ENCODE results near the gene RPS18. TPM values are rescaled to one million over a fixed set of nuclear protein-coding genes. Genes with fewer than 3 reads are reported as not detected.

The RPS18 gene
- total and polyA plus RNA-seq, 2 of the 13 experiments (the other 11 are each of a cell fraction or from before 2014, with no cell fraction given): 3,896 to 5,806 TPM

DNA sequence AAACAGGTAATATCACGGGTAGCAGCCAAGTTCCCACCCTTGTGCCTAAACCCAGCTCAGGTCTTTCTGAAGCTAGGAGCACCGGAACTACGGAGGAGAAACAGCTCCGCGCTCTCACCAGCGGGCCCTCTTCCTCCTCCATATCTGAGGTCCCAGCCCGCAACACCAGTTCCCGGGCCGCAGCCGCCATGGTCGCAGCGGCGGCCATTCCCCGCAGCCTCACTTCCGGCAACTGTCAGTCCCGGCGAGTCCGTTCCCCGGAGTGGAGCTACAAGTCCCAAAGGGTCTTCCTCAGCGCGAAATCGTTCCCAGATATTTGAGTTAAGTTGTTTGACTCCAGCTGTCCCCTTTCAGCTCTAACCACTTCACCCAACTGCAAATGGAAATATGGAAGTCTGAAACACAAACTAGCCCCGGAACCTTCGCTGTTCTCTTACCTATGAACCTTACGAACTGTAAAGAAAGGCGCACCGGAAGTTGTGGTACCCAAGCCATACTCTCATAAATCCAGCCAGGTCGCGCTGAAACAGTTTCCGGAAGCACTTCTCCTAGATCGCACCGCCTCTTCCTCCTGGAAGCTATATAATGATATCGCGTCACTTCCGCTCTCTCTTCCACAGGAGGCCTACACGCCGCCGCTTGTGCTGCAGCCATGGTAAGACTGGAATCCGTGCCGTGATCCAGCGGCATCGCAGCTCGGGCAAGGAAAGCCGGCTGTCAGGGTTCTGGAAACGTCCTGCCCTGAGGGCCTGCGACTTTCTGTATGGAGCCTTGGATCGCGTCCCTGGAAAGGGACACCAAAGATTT, at the start of gene RPS18, which contains the start of gene VPS52 (continued):
- peak; percentile 35 for TF ChIP-seq SKI (IDR thresholded peaks at IDR 0.05; ENCODE audit: partially characterized antibody)
- TF ChIP-seq, protein P1, sequence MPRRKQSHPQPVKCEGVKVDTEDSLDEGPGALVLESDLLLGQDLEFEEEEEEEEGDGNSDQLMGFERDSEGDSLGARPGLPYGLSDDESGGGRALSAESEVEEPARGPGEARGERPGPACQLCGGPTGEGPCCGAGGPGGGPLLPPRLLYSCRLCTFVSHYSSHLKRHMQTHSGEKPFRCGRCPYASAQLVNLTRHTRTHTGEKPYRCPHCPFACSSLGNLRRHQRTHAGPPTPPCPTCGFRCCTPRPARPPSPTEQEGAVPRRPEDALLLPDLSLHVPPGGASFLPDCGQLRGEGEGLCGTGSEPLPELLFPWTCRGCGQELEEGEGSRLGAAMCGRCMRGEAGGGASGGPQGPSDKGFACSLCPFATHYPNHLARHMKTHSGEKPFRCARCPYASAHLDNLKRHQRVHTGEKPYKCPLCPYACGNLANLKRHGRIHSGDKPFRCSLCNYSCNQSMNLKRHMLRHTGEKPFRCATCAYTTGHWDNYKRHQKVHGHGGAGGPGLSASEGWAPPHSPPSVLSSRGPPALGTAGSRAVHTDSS (CRISPR knock-in tag; conservative IDR thresholded peaks at IDR 0.05): no peak; the same call in 1 of the 2 replicates
- 0 out of 2 replicates have a peak, but pooled peaks have one; percentile 43 for TF ChIP-seq TP53 (CRISPR knock-in tag; conservative IDR thresholded peaks at IDR 0.05)
- no peak; the same call in none of the 2 replicates for TF ChIP-seq ZNF354B (CRISPR knock-in tag; IDR thresholded peaks at IDR 0.05)
- TF ChIP-seq NONO (IDR thresholded peaks at IDR 0.05): no peak
- TF ChIP-seq NONO (CRISPR knock-in tag; conservative IDR thresholded peaks at IDR 0.05): peak; percentile 95
- TF ChIP-seq ZNF446 (CRISPR knock-in tag; IDR thresholded peaks at IDR 0.05): peak; percentile 65
- TF ChIP-seq CBX5 (CRISPR knock-in tag; IDR thresholded peaks at IDR 0.05; ENCODE audit: borderline replicate concordance): peak; percentile 79; the same call in 1 of the 2 replicates
- no peak for TF ChIP-seq PLRG1 (conservative IDR thresholded peaks at IDR 0.05)
- TF ChIP-seq, protein P2, sequence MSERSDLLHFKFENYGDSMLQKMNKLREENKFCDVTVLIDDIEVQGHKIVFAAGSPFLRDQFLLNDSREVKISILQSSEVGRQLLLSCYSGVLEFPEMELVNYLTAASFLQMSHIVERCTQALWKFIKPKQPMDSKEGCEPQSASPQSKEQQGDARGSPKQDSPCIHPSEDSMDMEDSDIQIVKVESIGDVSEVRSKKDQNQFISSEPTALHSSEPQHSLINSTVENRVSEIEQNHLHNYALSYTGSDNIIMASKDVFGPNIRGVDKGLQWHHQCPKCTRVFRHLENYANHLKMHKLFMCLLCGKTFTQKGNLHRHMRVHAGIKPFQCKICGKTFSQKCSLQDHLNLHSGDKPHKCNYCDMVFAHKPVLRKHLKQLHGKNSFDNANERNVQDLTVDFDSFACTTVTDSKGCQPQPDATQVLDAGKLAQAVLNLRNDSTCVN (CRISPR knock-in tag; IDR thresholded peaks at IDR 0.05; ENCODE audit: borderline replicate concordance): peak; percentile 79; the same call in 1 of the 2 replicates
- TF ChIP-seq ZNF589 (CRISPR knock-in tag; conservative IDR thresholded peaks at IDR 0.05): no peak
- TF ChIP-seq ISL2 (CRISPR knock-in tag; IDR thresholded peaks at IDR 0.05): peak; percentile 50; the same call in 1 of the 2 replicates
- TF ChIP-seq DNMT1 (CRISPR knock-in tag; IDR thresholded peaks at IDR 0.05): no peak
- 0 out of 2 replicates have a peak, but pooled peaks have one; percentile 8 for TF ChIP-seq MAFF (IDR thresholded peaks at IDR 0.05; ENCODE audit: low read depth, low read length)
- TF ChIP-seq POLR2AphosphoS5 (IDR thresholded peaks at IDR 0.05; ENCODE audit: low read depth, low read length): peak; percentile 100
- no peak for TF ChIP-seq TCF12 (IDR thresholded peaks at IDR 0.05)
- TF ChIP-seq TCF12 (CRISPR knock-in tag; IDR thresholded peaks at IDR 0.05): peak; percentile 36; the same call in 1 of the 2 replicates
- peak; percentile 93 for TF ChIP-seq CREB1 (IDR thresholded peaks at IDR 0.05)
- peak; percentile 98 for TF ChIP-seq CREB1 (CRISPR knock-in tag; IDR thresholded peaks at IDR 0.05)
- peak; percentile 10 for TF ChIP-seq SATB2 (CRISPR knock-in tag; IDR thresholded peaks at IDR 0.05)
- TF ChIP-seq, protein P3, sequence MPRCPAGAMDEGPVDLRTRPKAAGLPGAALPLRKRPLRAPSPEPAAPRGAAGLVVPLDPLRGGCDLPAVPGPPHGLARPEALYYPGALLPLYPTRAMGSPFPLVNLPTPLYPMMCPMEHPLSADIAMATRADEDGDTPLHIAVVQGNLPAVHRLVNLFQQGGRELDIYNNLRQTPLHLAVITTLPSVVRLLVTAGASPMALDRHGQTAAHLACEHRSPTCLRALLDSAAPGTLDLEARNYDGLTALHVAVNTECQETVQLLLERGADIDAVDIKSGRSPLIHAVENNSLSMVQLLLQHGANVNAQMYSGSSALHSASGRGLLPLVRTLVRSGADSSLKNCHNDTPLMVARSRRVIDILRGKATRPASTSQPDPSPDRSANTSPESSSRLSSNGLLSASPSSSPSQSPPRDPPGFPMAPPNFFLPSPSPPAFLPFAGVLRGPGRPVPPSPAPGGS (CRISPR knock-in tag; IDR thresholded peaks at IDR 0.05): peak; percentile 53
- TF ChIP-seq PHF5A (CRISPR knock-in tag; IDR thresholded peaks at IDR 0.05; ENCODE audit: low read depth, unreplicated experiment): peak; percentile 67
- peak; percentile 97 for TF ChIP-seq ZNF543 (CRISPR knock-in tag; IDR thresholded peaks at IDR 0.05)
- TF ChIP-seq IKZF4 (CRISPR knock-in tag; IDR thresholded peaks at IDR 0.05; ENCODE audit: borderline replicate concordance, low read depth, not compliant biosample characterization): peak; percentile 94
- TF ChIP-seq, protein P4, sequence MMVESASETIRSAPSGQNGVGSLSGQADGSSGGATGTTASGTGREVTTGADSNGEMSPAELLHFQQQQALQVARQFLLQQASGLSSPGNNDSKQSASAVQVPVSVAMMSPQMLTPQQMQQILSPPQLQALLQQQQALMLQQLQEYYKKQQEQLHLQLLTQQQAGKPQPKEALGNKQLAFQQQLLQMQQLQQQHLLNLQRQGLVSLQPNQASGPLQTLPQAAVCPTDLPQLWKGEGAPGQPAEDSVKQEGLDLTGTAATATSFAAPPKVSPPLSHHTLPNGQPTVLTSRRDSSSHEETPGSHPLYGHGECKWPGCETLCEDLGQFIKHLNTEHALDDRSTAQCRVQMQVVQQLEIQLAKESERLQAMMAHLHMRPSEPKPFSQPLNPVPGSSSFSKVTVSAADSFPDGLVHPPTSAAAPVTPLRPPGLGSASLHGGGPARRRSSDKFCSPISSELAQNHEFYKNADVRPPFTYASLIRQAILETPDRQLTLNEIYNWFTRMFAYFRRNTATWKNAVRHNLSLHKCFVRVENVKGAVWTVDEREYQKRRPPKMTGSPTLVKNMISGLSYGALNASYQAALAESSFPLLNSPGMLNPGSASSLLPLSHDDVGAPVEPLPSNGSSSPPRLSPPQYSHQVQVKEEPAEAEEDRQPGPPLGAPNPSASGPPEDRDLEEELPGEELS (CRISPR knock-in tag; IDR thresholded peaks at IDR 0.05): peak; percentile 62
- peak; percentile 84 for TF ChIP-seq ZNF564 (CRISPR knock-in tag; IDR thresholded peaks at IDR 0.05)

All from HepG2 (cell line).